ENCODE results near the gene DIP2C.

The DIP2C gene

GRCh38 chr10:506451-507354, 182.8 kb downstream of the DIP2C start:
- DNase-seq (ENCODE audit: low read depth in 4 of 4, low spot score in 1 of 4), result no peak

DNA sequence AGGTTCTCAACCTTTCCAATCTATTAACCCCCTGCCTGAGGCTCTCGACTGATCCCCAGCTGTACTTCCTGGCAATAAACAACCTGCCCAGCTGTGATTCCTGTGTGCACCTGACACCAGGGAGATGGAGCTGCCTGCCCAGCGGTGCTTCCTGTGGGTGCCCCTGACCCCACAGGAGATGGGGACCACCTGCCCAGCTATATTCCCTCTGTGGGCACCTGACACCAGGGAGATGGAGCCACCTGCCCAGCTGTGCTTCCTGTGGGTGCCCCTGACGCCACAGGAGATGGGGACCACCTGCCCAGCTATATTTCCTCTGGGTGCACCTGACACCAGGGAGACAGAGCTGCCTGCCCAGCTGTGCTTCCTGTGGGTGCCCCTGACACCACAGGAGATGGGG, 184.0 kb downstream of the DIP2C start:
- no peak for DNase-seq (ENCODE audit: low read depth in 4 of 4, low spot score in 1 of 4)

DNA sequence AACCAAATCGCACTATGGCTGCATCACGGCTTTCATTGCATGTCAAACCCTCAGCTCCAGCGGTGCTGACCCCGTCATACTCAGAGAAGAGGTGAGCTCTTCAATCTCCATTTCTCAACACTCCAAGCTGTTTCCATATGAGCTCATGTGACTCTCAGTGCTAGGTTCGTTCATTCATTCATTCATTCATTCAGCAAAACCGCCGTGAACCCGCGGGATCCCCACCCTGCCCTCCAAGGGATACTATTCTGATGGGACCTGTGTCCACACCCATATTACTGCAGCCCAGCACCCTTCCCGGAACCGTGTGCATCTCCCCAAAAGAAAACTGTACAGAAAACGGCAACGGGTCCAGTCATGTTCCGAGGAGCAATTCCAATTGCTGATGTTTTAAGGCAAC, 184.7 kb downstream of the DIP2C start:
- DNase-seq (ENCODE audit: low read depth in 4 of 4, low spot score in 1 of 4), result no peak

DNA sequence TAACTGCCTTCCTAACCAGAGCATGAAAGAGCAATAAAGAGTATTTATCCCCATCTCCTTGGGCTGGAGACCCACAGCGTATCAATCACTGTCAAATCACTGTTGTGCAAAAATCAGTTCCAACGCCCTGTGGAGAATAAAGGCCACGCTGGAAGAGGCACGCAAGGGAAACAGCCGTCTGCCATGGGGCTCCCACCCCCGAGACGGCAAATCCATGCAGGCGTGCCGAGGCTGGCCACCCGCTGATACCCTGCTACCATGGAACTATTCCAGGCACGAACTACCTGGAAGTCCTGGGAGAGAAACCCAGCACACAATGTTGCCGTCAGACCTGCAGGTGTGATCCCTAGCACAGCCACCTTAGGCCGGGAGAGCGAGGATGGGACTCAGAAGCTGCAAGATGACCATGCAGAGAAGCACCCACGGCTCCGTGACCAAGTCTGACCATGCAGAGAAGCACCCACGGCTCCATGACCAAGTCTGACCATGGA, 185.3 kb downstream of the DIP2C start:
- DNase-seq (ENCODE audit: low read depth in 4 of 4, low spot score in 1 of 4), result no peak

DNA sequence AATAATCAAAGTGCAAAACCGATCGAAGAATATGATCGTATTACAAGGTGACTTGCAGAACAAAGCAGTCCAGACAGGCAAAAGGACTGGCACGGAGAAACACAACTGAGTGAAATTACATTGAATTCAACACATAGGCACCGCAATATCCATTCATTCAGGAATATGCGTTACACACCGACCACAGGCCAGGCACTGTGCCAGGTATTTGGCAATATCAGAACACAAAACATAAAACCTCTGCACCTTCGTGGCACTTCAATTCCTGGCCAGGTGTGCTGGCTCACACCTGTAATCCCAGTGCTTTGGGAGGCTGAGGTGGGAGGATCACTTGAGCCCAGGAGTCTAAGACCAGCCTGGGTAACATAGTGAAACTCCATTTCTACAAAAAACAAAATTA, 187.9 kb downstream of the DIP2C start:
- DNase-seq (ENCODE audit: low read depth in 4 of 4, low spot score in 1 of 4), result no peak

DNA sequence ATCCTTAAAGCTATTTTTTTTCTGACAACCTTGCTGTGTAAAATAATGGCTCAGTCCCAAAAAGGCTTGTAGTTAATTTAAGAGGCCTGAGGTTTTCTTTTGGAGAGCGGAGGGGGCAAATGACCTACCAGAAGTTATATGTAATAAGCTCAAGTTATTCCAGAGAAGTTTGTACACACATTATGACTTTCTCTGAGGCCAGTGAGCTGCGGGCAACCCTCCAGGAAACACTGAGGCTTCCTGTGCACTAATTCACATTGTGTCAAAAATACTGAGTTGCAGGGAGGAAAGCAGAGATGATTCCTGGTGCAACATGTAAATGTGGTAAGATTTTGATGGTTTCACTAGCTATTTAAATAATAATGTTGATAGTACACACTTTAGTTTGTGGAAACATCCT, 188.6 kb downstream of the DIP2C start:
- no peak for DNase-seq (ENCODE audit: low read depth in 4 of 4, low spot score in 1 of 4)

DNA sequence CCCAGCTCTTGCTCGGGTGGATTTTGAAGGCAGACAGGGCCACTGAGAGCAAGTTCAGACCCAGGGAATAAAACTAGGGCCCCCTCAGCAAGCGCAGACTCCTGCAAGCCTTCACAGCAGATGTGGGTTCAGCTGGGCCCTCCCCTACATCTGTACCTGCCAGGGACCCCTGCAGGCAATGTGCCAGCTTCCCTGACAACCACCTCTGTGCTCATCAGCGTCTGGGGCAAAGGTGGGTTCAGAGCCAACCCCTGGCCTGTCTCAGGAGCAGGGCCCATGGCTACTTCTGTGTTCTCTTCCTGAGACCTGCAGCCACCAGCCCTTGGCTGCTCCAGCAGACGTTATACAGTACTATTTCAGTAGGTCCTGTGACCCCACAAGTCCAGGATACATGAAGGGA, 189.5 kb downstream of the DIP2C start:
- no peak for DNase-seq (ENCODE audit: low read depth in 4 of 4, low spot score in 1 of 4)

DNA sequence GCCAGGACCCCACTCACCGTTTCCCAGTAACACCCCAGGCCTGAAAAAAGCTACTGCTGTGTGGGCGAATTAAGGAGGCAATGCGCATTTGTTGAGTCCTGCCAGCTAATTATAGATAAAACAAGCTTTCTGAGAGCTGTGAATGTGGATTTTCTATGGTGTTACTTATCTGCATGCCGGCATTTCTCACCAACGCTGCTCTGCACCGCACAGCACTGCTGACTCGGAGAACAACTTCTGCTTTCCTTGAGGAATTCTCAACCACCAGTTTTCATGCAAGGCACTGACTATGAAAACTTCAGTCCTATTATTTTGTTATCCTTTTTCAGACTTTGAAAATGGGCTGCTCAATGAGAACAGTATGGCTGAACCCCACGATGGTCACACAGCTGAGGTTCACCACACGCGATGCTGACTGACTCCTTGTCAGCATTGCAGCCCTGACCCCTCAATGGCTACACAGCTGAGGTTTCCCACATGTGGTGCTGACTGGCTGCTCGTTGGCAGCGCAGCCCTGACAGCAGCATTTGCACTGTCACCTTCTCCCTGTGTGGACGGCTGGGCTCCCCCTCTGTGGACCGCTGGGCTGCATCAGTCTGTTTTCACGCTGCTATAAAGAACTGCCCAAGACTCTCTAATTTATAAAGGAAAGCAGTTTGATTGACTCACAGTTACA, 190.6 kb downstream of the DIP2C start:
- DNase-seq (ENCODE audit: low read depth in 4 of 4, low spot score in 1 of 4), result no peak

DNA sequence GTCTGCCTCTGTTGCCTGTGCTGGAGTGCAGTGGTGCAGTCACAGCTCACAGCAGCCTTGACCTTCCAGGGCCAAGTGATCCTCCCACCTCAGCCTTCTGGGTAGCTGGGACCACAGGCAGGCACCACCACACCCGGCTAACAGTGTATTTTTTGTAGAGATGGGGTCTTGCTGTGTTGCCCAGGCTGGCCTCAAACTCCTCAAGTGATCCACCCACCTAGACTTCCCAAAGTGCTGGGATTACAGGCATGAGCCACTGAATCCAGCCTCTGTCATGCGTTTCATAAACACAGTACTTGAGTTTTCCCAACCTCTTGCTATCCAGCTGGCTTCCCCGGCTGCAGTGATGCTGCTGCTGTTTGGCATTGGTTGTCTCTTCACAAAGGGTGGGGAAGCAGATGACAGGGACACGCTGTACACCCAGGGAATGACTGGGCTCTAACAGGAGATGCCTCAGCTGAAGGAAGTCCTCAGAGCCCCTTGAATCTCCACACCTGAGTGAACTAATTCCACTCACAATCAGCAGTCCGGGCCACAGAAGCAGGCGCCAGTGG, 191.5 kb downstream of the DIP2C start:
- DNase-seq (ENCODE audit: low read depth in 4 of 4, low spot score in 1 of 4), result no peak

- no peak for DNase-seq (ENCODE audit: low read depth in 4 of 4, low spot score in 1 of 4)
These were observed 192.2 kb downstream of the DIP2C start for GRCh38 chr10:497289-497688.

- DNase-seq (ENCODE audit: low read depth in 4 of 4, low spot score in 1 of 4), result no peak
These were observed 194.9 kb downstream of the DIP2C start for GRCh38 chr10:494556-494955.

DNA sequence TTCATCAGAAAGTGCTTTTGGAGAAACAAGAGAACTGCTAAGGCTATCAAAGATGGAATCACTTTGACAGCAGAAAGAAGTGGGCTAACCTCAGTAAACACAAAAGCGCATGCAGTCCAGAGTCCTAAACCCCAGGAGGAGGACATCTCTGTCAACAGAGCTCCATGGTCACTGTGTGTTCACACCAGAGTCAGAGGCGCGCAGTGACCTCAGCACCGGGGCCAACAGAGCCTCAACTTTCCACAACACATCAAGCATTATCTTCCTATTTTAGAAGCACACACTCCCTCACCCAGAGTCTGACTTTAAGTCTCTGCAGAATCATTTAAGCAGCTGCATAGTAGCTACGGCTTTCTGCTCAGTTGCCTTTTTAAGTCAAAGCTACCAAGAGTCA, 195.3 kb downstream of the DIP2C start:
- DNase-seq (ENCODE audit: low read depth in 4 of 4, low spot score in 1 of 4), result no peak

- DNase-seq (ENCODE audit: low read depth in 4 of 4, low spot score in 1 of 4), result no peak
These were observed 195.9 kb downstream of the DIP2C start for GRCh38 chr10:493391-494148.

DNA sequence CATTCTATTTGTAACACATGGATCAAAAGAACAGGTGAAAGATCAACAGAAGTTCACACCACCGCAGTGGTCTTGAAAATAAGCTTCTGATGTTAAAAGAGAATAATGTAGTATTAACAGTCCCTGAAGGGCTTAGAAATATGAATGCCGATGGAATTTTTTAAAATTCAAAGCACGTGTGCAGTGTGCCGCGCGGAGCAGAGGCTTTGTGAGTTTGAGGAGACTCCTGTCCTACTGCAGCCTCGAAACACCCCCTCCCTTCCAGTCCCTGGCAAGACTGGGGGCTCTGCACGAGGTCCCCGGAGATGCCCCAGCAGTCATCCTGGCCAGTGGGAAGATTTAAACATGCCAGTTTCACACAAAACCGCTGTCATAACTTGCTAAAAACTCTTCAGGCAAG, 196.6 kb downstream of the DIP2C start:
- DNase-seq (ENCODE audit: low read depth in 4 of 4, low spot score in 1 of 4), result no peak

DNA sequence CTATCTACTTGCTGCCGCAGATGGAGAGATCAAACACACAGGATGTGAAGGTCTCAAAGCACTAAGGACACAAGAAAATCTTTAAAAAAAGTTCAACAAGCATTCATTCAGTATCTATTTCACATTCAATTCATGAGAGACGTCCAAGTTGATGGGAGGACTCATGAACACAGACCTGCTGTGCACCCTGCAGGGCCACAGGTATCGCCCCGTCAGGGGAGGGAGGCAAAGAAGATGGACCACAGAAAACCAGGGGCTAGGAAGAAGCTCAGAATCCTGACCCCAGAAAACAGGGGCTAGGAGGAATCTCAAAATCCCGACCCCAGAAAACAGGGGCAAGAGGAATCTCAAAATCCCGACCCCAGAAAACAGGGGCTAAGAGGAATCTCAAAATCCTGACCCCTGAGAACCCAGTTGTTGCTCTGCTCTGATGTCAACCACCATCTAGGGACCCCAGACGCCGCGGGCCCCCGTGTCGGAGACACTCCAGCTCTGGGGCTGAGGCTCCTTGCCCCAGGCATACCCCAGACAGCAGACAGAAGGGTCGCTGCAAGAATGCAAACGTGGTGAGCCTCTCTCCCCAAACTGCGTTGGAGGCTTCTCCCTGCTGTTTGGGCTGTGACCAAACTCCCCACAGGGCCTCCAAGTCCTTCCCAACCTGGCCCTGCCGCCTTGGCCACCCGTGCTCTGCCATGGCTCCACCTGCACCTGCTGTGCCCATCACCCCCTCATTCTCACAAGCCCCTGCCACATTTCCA, 197.6 kb downstream of the DIP2C start:
- DNase-seq (ENCODE audit: low read depth in 4 of 4, low spot score in 1 of 4), result no peak

DNA sequence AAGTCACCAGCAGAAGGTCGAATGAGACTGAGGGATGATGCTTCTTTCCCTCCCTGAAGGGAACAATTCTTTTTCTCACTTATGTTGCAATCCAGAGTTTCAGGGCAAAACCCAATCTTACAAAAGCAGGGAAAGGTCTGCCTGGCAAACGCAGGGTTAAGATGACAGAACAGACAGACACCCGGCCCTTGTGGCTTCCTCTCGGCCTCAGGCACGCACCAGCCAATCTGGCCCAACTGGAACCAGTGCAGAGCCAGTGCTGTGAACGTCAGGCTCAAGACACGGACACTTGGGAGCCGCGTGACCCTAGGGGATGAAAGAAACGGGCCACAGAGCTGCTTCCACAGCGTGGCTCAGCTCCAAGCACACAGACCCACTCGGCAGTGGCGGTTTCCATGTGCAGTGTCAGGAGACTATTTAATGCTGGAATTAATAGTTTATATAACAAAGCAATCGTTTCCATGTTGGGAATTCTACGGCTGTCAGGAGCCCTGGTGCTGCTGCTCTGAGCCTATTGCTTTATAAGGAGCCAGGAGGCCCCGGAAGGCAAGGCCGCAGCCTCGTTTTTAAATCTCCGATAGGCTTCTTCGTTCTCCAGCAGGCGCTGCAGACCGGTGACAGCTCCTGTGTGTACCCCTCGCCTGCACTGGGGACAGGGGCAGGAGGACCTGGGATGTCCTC, 198.4 kb downstream of the DIP2C start:
- no peak for DNase-seq (ENCODE audit: low read depth in 4 of 4, low spot score in 1 of 4)

DNA sequence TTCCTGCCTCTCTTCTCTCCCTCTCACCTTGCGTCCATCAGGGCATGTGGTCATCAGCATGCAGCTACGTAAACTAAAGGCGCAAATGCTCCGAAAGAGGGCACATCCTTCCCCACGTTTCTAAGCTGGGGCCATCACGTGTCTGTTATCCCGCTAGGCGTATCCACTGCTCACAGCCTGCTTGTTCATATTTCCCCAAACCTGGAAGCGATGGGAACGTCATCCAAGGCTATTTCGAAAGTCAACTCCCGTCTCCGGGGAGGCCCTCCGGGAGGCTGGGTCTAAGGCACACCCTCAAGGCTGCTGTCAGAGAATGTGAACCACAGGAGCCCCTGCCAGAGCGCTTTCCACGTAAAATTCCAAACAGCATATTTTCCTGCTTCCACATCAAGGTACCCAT, 199.2 kb downstream of the DIP2C start:
- no peak for DNase-seq (ENCODE audit: low read depth in 4 of 4, low spot score in 1 of 4)

GRCh38 chr10:489330-489729, 200.1 kb downstream of the DIP2C start:
- DNase-seq (ENCODE audit: low read depth in 4 of 4, low spot score in 1 of 4), result no peak

DNA sequence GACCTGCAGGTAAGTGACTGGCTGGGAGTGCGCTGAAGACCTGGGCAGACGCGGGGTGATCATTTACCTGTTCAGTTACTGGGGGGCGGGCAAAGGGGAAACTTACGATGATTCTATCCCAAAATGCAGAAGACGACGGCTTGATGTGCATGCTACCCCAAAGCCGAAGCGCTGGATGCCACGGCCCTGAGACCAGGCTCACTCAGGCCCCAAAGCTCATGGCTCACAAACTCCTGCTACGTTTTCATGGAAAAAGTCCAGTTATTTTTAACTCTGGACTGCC, 200.6 kb downstream of the DIP2C start:
- no peak for DNase-seq (ENCODE audit: low read depth in 4 of 4, low spot score in 1 of 4)
